ENCODE data around the gene ATP11C. TPM values are rescaled to one million over a fixed set of nuclear protein-coding genes. Genes with fewer than 3 reads are reported as not detected.

ATP11C gene
- total and polyA plus RNA-seq, 5 donors from 2014 or later = 2.9 to 19.4 (median 4.4) TPM

GRCh38 chrX:139739138-139739537 is 193.7 kb downstream of the ATP11C start:
- H3K27ac ChIP-seq (ENCODE audit: insufficient read depth, low read length, poor library complexity, severe bottlenecking) = no peak overlapping the region
- no peaks in the 10 kb centered on the region for H3K9me3 ChIP-seq (ENCODE audit: control insufficient read depth in 2 of 2, low read length in 2 of 2)
- ATAC-seq (ENCODE audit: low read depth in 2 of 2) (peak in 1 of 2 donors; percentile 52), DNase-seq (peak in 1 of 3 donors; percentile 48)
- Mint-ChIP-seq H3K4me3 (no peak overlapping the region), H3K4me1 (peaks cover 0 to 13% (median 4%) of the 10 kb centered on the region in 4 donors), H3K27me3 (no peaks in the 10 kb centered on the region), H3K27ac (no peak overlapping the region), H3K9me3 (no peaks in the 10 kb centered on the region), H3K36me3 (peaks cover 17% of the 10 kb centered on the region)
- H3K4me3 ChIP-seq (ENCODE audit: low read depth, low read length) = no peak overlapping the region
- H3K36me3 ChIP-seq (ENCODE audit: control insufficient read depth, insufficient read depth, low read length) = peaks cover 8% of the 10 kb centered on the region
- H3K27me3 ChIP-seq (ENCODE audit: control insufficient read depth, insufficient read depth, low read length) = no peaks in the 10 kb centered on the region
- H3K4me1 ChIP-seq (ENCODE audit: control insufficient read depth, insufficient read depth, low read length, poor library complexity, severe bottlenecking) = no peaks in the 10 kb centered on the region

DNA sequence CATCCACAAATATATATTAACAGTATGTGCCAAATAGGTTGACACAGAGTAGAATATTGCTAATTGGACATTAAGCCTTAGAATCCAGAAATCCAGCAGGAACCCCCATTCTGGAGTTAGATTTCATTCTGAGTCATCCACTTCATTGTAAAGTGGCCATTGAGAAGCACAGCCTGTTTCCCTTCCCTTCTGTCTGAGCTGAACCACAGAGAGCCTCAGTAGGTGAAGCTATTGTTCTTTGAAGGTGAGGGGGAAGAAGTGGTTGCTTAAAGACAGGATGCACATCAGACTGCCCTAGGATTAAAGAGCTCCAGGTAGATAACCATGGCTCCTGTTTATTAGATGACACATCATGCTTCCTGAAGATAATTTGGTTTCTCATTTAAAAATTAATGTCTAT is 194.3 kb downstream of the ATP11C start:
- Mint-ChIP-seq H3K4me1 (peaks cover 0 to 13% (median 4%) of the 10 kb centered on the region in 4 donors), H3K9me3 (no peaks in the 10 kb centered on the region), H3K36me3 (peaks cover 20% of the 10 kb centered on the region), H3K4me3 (no peak overlapping the region), H3K27me3 (no peaks in the 10 kb centered on the region), H3K27ac (no peak overlapping the region)
- DNase-seq = peak in 1 of 3 donors; percentile 18
- peaks cover 8% of the 10 kb centered on the region for H3K36me3 ChIP-seq (ENCODE audit: control insufficient read depth, insufficient read depth, low read length)
- H3K4me3 ChIP-seq (ENCODE audit: low read depth, low read length) = no peak overlapping the region
- no peak overlapping the region for H3K27ac ChIP-seq (ENCODE audit: insufficient read depth, low read length, poor library complexity, severe bottlenecking)
- no peak for ATAC-seq (ENCODE audit: low read depth in 2 of 2)
- no peaks in the 10 kb centered on the region for H3K4me1 ChIP-seq (ENCODE audit: control insufficient read depth, insufficient read depth, low read length, poor library complexity, severe bottlenecking)
- H3K27me3 ChIP-seq (ENCODE audit: control insufficient read depth, insufficient read depth, low read length) = no peaks in the 10 kb centered on the region
- H3K9me3 ChIP-seq (ENCODE audit: control insufficient read depth in 2 of 2, low read length in 2 of 2) = no peaks in the 10 kb centered on the region

GRCh38 chrX:139736151-139736550 is 196.7 kb downstream of the ATP11C start:
- H3K4me1 Mint-ChIP-seq = peaks cover 0 to 12% (median 4%) of the 10 kb centered on the region in 4 donors
- DNase-seq = no peak
- Histone ChIP-seq H3K27me3 (ENCODE audit: control insufficient read depth, insufficient read depth, low read length) (no peaks in the 10 kb centered on the region), H3K36me3 (ENCODE audit: control insufficient read depth, insufficient read depth, low read length) (peaks cover 8% of the 10 kb centered on the region), H3K4me1 (ENCODE audit: control insufficient read depth, insufficient read depth, low read length, poor library complexity, severe bottlenecking) (no peaks in the 10 kb centered on the region), H3K4me3 (ENCODE audit: low read depth, low read length) (no peak overlapping the region), H3K9me3 (ENCODE audit: control insufficient read depth in 2 of 2, low read length in 2 of 2) (no peaks in the 10 kb centered on the region), H3K27ac (ENCODE audit: insufficient read depth, low read length, poor library complexity, severe bottlenecking) (no peak overlapping the region)
- no peak for ATAC-seq (ENCODE audit: low read depth in 2 of 2)
- H3K36me3 Mint-ChIP-seq = peaks cover 14% of the 10 kb centered on the region
- H3K4me3 Mint-ChIP-seq = no peak overlapping the region
- H3K9me3 Mint-ChIP-seq = no peaks in the 10 kb centered on the region
- H3K27ac Mint-ChIP-seq = no peak overlapping the region
- H3K27me3 Mint-ChIP-seq = no peaks in the 10 kb centered on the region

GRCh38 chrX:139734996-139735395 is 197.9 kb downstream of the ATP11C start:
- H3K4me3 ChIP-seq (ENCODE audit: low read depth, low read length) = no peak overlapping the region
- H3K27ac ChIP-seq (ENCODE audit: insufficient read depth, low read length, poor library complexity, severe bottlenecking) = no peak overlapping the region
- no peaks in the 10 kb centered on the region for H3K27me3 ChIP-seq (ENCODE audit: control insufficient read depth, insufficient read depth, low read length)
- DNase-seq = no peak
- no peaks in the 10 kb centered on the region for H3K9me3 ChIP-seq (ENCODE audit: control insufficient read depth in 2 of 2, low read length in 2 of 2)
- Mint-ChIP-seq H3K4me3 (no peak overlapping the region), H3K4me1 (peaks cover 0 to 7% (median 2%) of the 10 kb centered on the region in 4 donors), H3K9me3 (no peaks in the 10 kb centered on the region), H3K36me3 (peaks cover 10% of the 10 kb centered on the region), H3K27me3 (no peaks in the 10 kb centered on the region), H3K27ac (no peak overlapping the region)
- no peak for ATAC-seq (ENCODE audit: low read depth in 2 of 2)
- H3K4me1 ChIP-seq (ENCODE audit: control insufficient read depth, insufficient read depth, low read length, poor library complexity, severe bottlenecking) = no peaks in the 10 kb centered on the region
- peaks cover 8% of the 10 kb centered on the region for H3K36me3 ChIP-seq (ENCODE audit: control insufficient read depth, insufficient read depth, low read length)

DNA sequence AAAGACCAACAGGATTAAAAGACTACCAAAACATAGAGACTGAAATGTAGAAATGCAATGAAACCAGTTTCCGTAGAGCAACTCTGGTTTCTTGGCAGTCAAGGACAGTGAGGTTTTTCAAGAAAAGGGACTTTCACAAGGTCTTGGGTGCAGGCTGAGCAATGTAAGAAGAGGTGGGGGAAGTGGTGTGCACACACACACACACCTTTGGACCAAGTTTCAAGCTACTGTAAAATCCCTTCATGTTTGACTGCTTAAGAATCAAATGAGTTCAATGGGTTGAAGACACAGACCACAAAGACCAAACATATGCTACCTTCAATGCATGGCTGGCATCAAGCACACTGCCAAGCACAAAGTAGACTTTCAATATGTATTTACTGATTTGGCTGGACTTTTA is 207.1 kb downstream of the ATP11C start:
- H3K27me3 ChIP-seq (ENCODE audit: control insufficient read depth, insufficient read depth, low read length) = no peaks in the 10 kb centered on the region
- H3K36me3 ChIP-seq (ENCODE audit: control insufficient read depth, insufficient read depth, low read length) = no peaks in the 10 kb centered on the region
- ATAC-seq (ENCODE audit: low read depth in 2 of 2) = no peak
- no peak overlapping the region for H3K4me3 ChIP-seq (ENCODE audit: low read depth, low read length)
- no peak overlapping the region for H3K27ac ChIP-seq (ENCODE audit: insufficient read depth, low read length, poor library complexity, severe bottlenecking)
- DNase-seq = no peak
- no peaks in the 10 kb centered on the region for H3K9me3 ChIP-seq (ENCODE audit: control insufficient read depth in 2 of 2, low read length in 2 of 2)
- H3K27me3 Mint-ChIP-seq = no peaks in the 10 kb centered on the region
- H3K4me3 Mint-ChIP-seq = no peak overlapping the region
- no peaks in the 10 kb centered on the region for H3K4me1 Mint-ChIP-seq
- peaks cover 6% of the 10 kb centered on the region for H3K36me3 Mint-ChIP-seq
- no peak overlapping the region for H3K27ac Mint-ChIP-seq
- H3K4me1 ChIP-seq (ENCODE audit: control insufficient read depth, insufficient read depth, low read length, poor library complexity, severe bottlenecking) = no peaks in the 10 kb centered on the region
- H3K9me3 Mint-ChIP-seq = no peaks in the 10 kb centered on the region

DNA sequence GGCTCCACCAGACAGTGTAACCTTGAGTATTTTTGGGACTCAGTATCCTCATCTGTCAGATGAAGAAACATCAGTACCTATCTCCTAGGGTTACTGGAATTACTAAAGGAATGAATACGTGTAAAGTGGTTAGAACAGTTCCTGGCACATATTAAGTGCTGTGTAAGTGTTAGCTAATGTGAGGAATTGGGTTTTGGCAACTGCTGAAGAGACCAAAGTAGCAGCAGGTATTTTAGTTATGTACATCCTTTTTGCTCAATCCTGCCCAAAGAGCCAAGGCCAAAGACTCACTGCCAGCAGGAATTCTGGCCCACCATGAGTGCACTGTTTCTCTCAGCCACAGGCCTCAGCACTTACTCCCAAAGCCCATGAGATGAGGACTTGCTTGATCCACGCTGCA is 208.2 kb downstream of the ATP11C start:
- Histone ChIP-seq H3K4me3 (ENCODE audit: low read depth, low read length) (no peak overlapping the region), H3K9me3 (ENCODE audit: control insufficient read depth in 2 of 2, low read length in 2 of 2) (no peaks in the 10 kb centered on the region), H3K27me3 (ENCODE audit: control insufficient read depth, insufficient read depth, low read length) (no peaks in the 10 kb centered on the region), H3K4me1 (ENCODE audit: control insufficient read depth, insufficient read depth, low read length, poor library complexity, severe bottlenecking) (no peaks in the 10 kb centered on the region), H3K36me3 (ENCODE audit: control insufficient read depth, insufficient read depth, low read length) (no peaks in the 10 kb centered on the region), H3K27ac (ENCODE audit: insufficient read depth, low read length, poor library complexity, severe bottlenecking) (no peak overlapping the region)
- Mint-ChIP-seq H3K4me1 (no peaks in the 10 kb centered on the region), H3K4me3 (no peak overlapping the region), H3K27me3 (no peaks in the 10 kb centered on the region), H3K9me3 (peaks cover 0 to 2% (median 0%) of the 10 kb centered on the region in 7 donors), H3K27ac (no peak overlapping the region), H3K36me3 (peaks cover 6% of the 10 kb centered on the region)
- ATAC-seq (ENCODE audit: low read depth in 2 of 2) = no peak
- DNase-seq = no peak

DNA sequence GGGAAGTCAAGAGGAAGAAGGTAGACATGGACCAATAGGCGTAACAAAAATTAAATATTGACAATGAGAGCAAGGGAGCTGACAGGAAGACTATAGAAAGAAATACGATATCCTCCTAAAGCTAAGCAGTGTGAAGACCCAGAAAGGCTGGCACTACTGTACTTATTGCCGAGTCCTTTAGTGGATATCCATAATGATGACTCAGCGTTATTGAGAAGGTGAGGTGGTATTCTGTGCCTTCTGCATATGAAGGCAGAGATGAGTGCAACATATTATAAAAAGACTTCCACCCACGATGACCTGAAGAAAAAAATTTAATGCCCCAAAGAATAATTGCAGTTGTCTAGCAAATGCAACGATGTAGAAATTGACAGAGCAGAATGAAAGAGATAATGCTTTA is 211.9 kb downstream of the ATP11C start:
- Histone ChIP-seq H3K4me3 (ENCODE audit: low read depth, low read length) (no peak overlapping the region), H3K36me3 (ENCODE audit: control insufficient read depth, insufficient read depth, low read length) (no peaks in the 10 kb centered on the region), H3K9me3 (ENCODE audit: control insufficient read depth in 2 of 2, low read length in 2 of 2) (no peaks in the 10 kb centered on the region), H3K27me3 (ENCODE audit: control insufficient read depth, insufficient read depth, low read length) (no peaks in the 10 kb centered on the region), H3K27ac (ENCODE audit: insufficient read depth, low read length, poor library complexity, severe bottlenecking) (no peak overlapping the region), H3K4me1 (ENCODE audit: control insufficient read depth, insufficient read depth, low read length, poor library complexity, severe bottlenecking) (no peaks in the 10 kb centered on the region)
- no peak for ATAC-seq (ENCODE audit: low read depth in 2 of 2)
- Mint-ChIP-seq H3K27me3 (no peaks in the 10 kb centered on the region), H3K4me1 (peaks cover 0 to 3% (median 0%) of the 10 kb centered on the region in 4 donors), H3K27ac (no peak overlapping the region), H3K36me3 (peaks cover 5% of the 10 kb centered on the region), H3K4me3 (no peak overlapping the region), H3K9me3 (peaks cover 0 to 2% (median 0%) of the 10 kb centered on the region in 7 donors)
- DNase-seq = no peak

DNA sequence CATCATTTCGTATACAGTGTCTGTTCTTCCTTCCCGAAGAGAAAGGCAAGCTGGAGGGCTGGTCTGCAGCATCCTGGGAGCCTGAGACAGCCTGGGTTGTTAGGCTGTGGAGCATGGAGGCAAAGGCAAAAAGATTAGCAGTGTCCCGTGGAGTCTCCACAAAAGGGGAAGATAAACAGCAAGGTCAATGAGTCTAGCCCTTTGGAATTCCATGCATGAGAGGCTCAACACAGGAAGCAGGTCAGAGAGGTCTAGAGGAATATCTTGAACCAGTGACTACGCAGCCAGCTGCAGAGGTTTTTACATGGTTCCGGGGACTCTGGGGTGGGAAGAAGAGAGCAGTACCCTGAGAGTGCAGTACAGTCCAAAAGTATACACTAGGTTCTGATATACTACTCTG is 212.7 kb downstream of the ATP11C start:
- no peaks in the 10 kb centered on the region for H3K4me1 ChIP-seq (ENCODE audit: control insufficient read depth, insufficient read depth, low read length, poor library complexity, severe bottlenecking)
- H3K27me3 ChIP-seq (ENCODE audit: control insufficient read depth, insufficient read depth, low read length) = no peaks in the 10 kb centered on the region
- no peak overlapping the region for H3K27ac ChIP-seq (ENCODE audit: insufficient read depth, low read length, poor library complexity, severe bottlenecking)
- DNase-seq = no peak
- H3K36me3 ChIP-seq (ENCODE audit: control insufficient read depth, insufficient read depth, low read length) = no peaks in the 10 kb centered on the region
- ATAC-seq (ENCODE audit: low read depth in 2 of 2) = no peak
- H3K9me3 ChIP-seq (ENCODE audit: control insufficient read depth in 2 of 2, low read length in 2 of 2) = no peaks in the 10 kb centered on the region
- H3K36me3 Mint-ChIP-seq = peaks cover 5% of the 10 kb centered on the region
- H3K9me3 Mint-ChIP-seq = peaks cover 0 to 2% (median 0%) of the 10 kb centered on the region in 7 donors
- no peak overlapping the region for H3K4me3 Mint-ChIP-seq
- no peak overlapping the region for H3K4me3 ChIP-seq (ENCODE audit: low read depth, low read length)
- no peaks in the 10 kb centered on the region for H3K27me3 Mint-ChIP-seq
- peak overlapping the region in 1 of 3 donors; percentile 17 for H3K27ac Mint-ChIP-seq
- peaks cover 0 to 3% (median 0%) of the 10 kb centered on the region in 4 donors for H3K4me1 Mint-ChIP-seq
